ENCODE results near the gene RAD51B.

RAD51B gene

GRCh38 chr14:68634332-68634731 is 814.8 kb downstream of the RAD51B start:
- DNase-seq (ENCODE audit: low read depth), result no peak

GRCh38 chr14:68634874-68635595 is 815.5 kb downstream of the RAD51B start:
- no peak for DNase-seq (ENCODE audit: low read depth)

GRCh38 chr14:68636597-68636996 is 817.0 kb downstream of the RAD51B start:
- DNase-seq (ENCODE audit: low read depth), result no peak

- peak; percentile 41 for DNase-seq (ENCODE audit: low read depth)
Observed at GRCh38 chr14:68637106-68638021, 817.8 kb downstream of the RAD51B start.

- no peak for DNase-seq (ENCODE audit: low read depth)
Observed at GRCh38 chr14:68638141-68638999, 818.8 kb downstream of the RAD51B start.

- no peak for DNase-seq (ENCODE audit: low read depth)
Observed at GRCh38 chr14:68639000-68639757, 819.6 kb downstream of the RAD51B start.

- DNase-seq (ENCODE audit: low read depth), result no peak
Observed at GRCh38 chr14:68639758-68640574, 820.4 kb downstream of the RAD51B start.

- no peak for DNase-seq (ENCODE audit: low read depth)
Observed at GRCh38 chr14:68643673-68644072, 824.1 kb downstream of the RAD51B start.

GRCh38 chr14:68644101-68644500 is 824.5 kb downstream of the RAD51B start:
- no peak for DNase-seq (ENCODE audit: low read depth)

GRCh38 chr14:68645371-68645770 is 825.8 kb downstream of the RAD51B start:
- DNase-seq (ENCODE audit: low read depth), result no peak

- peak; percentile 58 for DNase-seq (ENCODE audit: low read depth)
Observed at GRCh38 chr14:68649476-68650189, 830.1 kb downstream of the RAD51B start.

- no peak for DNase-seq (ENCODE audit: low read depth)
Observed at GRCh38 chr14:68650404-68650994, 830.9 kb downstream of the RAD51B start.

- DNase-seq (ENCODE audit: low read depth), result no peak
Observed at GRCh38 chr14:68651075-68651474, 831.5 kb downstream of the RAD51B start.

GRCh38 chr14:68651652-68652432 is 832.3 kb downstream of the RAD51B start:
- peak; percentile 52 for DNase-seq (ENCODE audit: low read depth)

GRCh38 chr14:68652433-68652690 is 832.8 kb downstream of the RAD51B start:
- no peak for DNase-seq (ENCODE audit: low read depth)

- DNase-seq (ENCODE audit: low read depth), result no peak
Observed at GRCh38 chr14:68653108-68653507, 833.5 kb downstream of the RAD51B start.

- DNase-seq (ENCODE audit: low read depth), result no peak
Observed at GRCh38 chr14:68653804-68654203, 834.2 kb downstream of the RAD51B start.

- DNase-seq (ENCODE audit: low read depth), result no peak
Observed at GRCh38 chr14:68654471-68654941, 834.9 kb downstream of the RAD51B start.
